ENCODE data around the gene F7. TPM values are rescaled to one million over a fixed set of nuclear protein-coding genes. Genes with fewer than 3 reads are reported as not detected.

F7 gene
- total and polyA plus RNA-seq, 2 donors (not counting 3 experiments of a cell fraction or from before 2014, with no cell fraction given) = not detected

DNA sequence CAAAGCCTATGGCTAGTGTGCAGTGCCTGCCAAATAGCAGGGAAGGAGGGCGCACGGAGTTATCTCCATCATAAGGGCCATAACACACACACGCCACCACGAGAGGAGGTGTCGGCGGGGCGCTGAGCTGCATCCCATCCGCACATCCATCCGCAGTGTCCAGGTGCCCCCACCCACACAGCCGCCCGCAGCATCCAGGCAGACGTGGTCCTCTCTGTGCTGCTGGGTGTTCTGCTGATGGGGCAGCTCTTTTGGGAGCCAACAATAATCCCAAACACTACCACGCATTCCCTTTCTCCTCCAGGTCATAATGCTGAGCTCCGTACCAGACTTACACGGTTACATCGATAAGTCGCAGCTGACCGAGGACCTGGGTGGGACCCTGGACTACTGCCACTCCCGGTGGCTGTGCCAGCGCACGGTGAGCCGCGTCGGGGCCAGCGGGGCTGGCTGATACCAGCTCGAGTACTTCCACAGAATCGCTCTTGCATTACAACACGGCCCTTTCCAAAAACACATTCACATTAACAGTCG lies 41.5 kb upstream of the F7 start:
- no peak overlapping the region for H3K9ac ChIP-seq (replicated peaks; ENCODE audit: extremely low read depth, insufficient read depth, low read length)
- CTCF ChIA-PET = no interaction called here
- H3K4me2 ChIP-seq (ENCODE audit: insufficient read depth, low read length) = no peak overlapping the region
- BruUV-seq (replicated peaks) = no TSS peak
- no peak overlapping the region for H2AFZ ChIP-seq (ENCODE audit: low read depth, low read length)
- no peaks in the 10 kb centered on the region for H3K4me1 ChIP-seq (ENCODE audit: control insufficient read depth, extremely low read depth, insufficient read depth, low read length)
- no peak overlapping the region for H3K4me3 ChIP-seq (replicated peaks in 1 of 3; ENCODE audit: insufficient read depth in 1 of 3, low read depth in 1 of 3, low read length in 3 of 3)
- POLR2A ChIA-PET = no interaction called here
- H3K36me3 ChIP-seq (ENCODE audit: control insufficient read depth in 2 of 2, extremely low read depth in 1 of 2, insufficient read depth in 2 of 2, low read length in 2 of 2) = no peaks in the 10 kb centered on the region
- dilution Hi-C loops (cut with MboI; ENCODE audit: extremely low pct_ligation_motif_present, low sequenced_read_pairs) (no loop called here), intact Hi-C loops (cut with micrococcal nuclease) (no loop called here)
- no peaks in the 10 kb centered on the region for H3K9me3 ChIP-seq (replicated peaks; ENCODE audit: control insufficient read depth, insufficient read depth, low read length)
- H3K9me1 ChIP-seq (replicated peaks; ENCODE audit: control insufficient read depth, extremely low read depth, insufficient read depth, low read length) = no peaks in the 10 kb centered on the region
- H4K20me1 ChIP-seq (replicated peaks; ENCODE audit: control insufficient read depth, extremely low read depth, insufficient read depth, low read length) = no peaks in the 10 kb centered on the region
- no peak overlapping the region for H3K27ac ChIP-seq (ENCODE audit: insufficient read depth, low read depth, low read length)
- H3K79me2 ChIP-seq (ENCODE audit: control insufficient read depth, insufficient read depth, low read length) = no peaks in the 10 kb centered on the region
- TF ChIP-seq, protein P1, sequence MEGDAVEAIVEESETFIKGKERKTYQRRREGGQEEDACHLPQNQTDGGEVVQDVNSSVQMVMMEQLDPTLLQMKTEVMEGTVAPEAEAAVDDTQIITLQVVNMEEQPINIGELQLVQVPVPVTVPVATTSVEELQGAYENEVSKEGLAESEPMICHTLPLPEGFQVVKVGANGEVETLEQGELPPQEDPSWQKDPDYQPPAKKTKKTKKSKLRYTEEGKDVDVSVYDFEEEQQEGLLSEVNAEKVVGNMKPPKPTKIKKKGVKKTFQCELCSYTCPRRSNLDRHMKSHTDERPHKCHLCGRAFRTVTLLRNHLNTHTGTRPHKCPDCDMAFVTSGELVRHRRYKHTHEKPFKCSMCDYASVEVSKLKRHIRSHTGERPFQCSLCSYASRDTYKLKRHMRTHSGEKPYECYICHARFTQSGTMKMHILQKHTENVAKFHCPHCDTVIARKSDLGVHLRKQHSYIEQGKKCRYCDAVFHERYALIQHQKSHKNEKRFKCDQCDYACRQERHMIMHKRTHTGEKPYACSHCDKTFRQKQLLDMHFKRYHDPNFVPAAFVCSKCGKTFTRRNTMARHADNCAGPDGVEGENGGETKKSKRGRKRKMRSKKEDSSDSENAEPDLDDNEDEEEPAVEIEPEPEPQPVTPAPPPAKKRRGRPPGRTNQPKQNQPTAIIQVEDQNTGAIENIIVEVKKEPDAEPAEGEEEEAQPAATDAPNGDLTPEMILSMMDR (IDR thresholded peaks at IDR 0.05; ENCODE audit: extremely low read depth in 1 of 2, insufficient read depth in 1 of 2, low read depth in 1 of 2, low read length in 2 of 2) = no peak
- TF ChIP-seq POLR2AphosphoS5 (IDR thresholded peaks at IDR 0.05; ENCODE audit: insufficient read depth, low read depth, low read length) = no peak
- no peak for TF ChIP-seq EZH2 (IDR thresholded peaks at IDR 0.05; ENCODE audit: borderline replicate concordance, low read depth, low read length, severe bottlenecking)
- TF ChIP-seq MAX (IDR thresholded peaks at IDR 0.05; ENCODE audit: insufficient read depth, insufficient read length) = no peak
- TF ChIP-seq GATA2 (IDR thresholded peaks at IDR 0.05; ENCODE audit: insufficient read depth, insufficient read length, low read depth, low read length) = no peak
- no peak for TF ChIP-seq MYC (IDR thresholded peaks at IDR 0.05; ENCODE audit: low read depth, low read length)
- TF ChIP-seq POLR2A (IDR thresholded peaks at IDR 0.05; ENCODE audit: low read depth, low read length) = no peak
- no peak for TF ChIP-seq JUN (IDR thresholded peaks at IDR 0.05; ENCODE audit: borderline replicate concordance, insufficient read depth, insufficient read length, low read depth)
- no peaks in the 10 kb centered on the region for H3K27me3 ChIP-seq (ENCODE audit: control insufficient read depth in 2 of 2, insufficient read depth in 2 of 2, low read length in 2 of 2)
- FAIRE-seq (no peak), DNase-seq (ENCODE audit: low read depth, low spot score) (no peak)
